Pancreas (tissue), 10 donors: Measurements from ENCODE around the gene PAK1. TPM values are rescaled to one million over a fixed set of nuclear protein-coding genes. Genes with fewer than 3 reads are reported as not detected.
A peak's percentile ranks its signal among the peaks of the same experiment; 100 is the strongest.

Experiments used
- ATAC-seq, 4 donors: fragments of 200-7000 bp; cut with Tn5 transposase; one replicate each; pipeline versions ENCODE4 v1.8.0 to v1.9.1; 2020; ENCODE audit warnings: mild to moderate bottlenecking in 4 of 4, moderate library complexity in 4 of 4
- DNase-seq, 6 donors: peaks; one replicate each; pipeline ENCODE4 v3.0.0-alpha.2; 2020
- FAIRE-seq: peaks from 2 replicates; lab custom pipeline; 2012; peaks lifted over from hg19 to GRCh38; lab: Jason Lieb, UNC
- H3K27ac ChIP-seq, 4 donors: fragments of 200-600 bp; sonication (generic); 1 replicate in 3 of 4; 2 replicates in 1 of 4; pipeline versions ENCODE4 v1.5.0 to v1.8.0; 2020
- H3K27me3 ChIP-seq, 4 donors: fragments of 200-600 bp; one replicate each; pipeline ENCODE4 v1.8.0; 2021
- H3K36me3 ChIP-seq, 3 donors: fragments of 200-600 bp; sonication (generic) in 1 of 3; one replicate each; pipeline versions ENCODE4 v1.5.0 to v1.8.0; 2020 to 2021
- H3K4me1 ChIP-seq, 3 donors: fragments of 200-600 bp; one replicate each; pipeline ENCODE4 v1.8.0; 2021
- H3K4me3 ChIP-seq, 4 donors: fragments of 200-600 bp; sonication (generic) in 2 of 4; one replicate each; pipeline versions ENCODE4 v1.5.0 to v1.8.0; 2020 to 2021
- H3K9me3 ChIP-seq, 4 donors: fragments of 200-600 bp; one replicate each; pipeline ENCODE4 v1.8.0; 2021
- CTCF ChIP-seq, 4 donors: fragments of 200-600 bp; sonication (generic) in 3 of 4; IDR thresholded peaks; one replicate each; pipeline versions ENCODE4 v1.5.0 to v1.8.0; 2021; ENCODE audit warnings: antibody characterized with exemption in 4 of 4
- WGBS, 2 donors: extraction: QIAGEN DNeasy Blood & Tissue Kit; methylation state at CpG; one replicate each; pipeline ENCODE4 v1.1.7; 2013; 5-methylcytosine and 5-hydroxymethylcytosine counted together
- intact Hi-C, 3 donors: fragments of 100-400 bp; cut with DNase I; formaldehyde crosslinking; loops; one replicate each; pipeline versions ENCODE4 v1.11.1 to v1.14.2; 2022
- polyA plus RNA-seq, 2 donors: library from polyadenylated mRNA; stranded (reverse); fragments of 200-250 nt; gene quantifications; one replicate each; pipeline ENCODE4 v1.2.3, GENCODE V29; 2013
- total RNA-seq, 6 donors: library from RNA; stranded (reverse); fragmentation: NEBNext Ultra II Directional in 4 of 6; extraction: Animal tissue kit (Norgen Biotek cat#: 25700) in 4 of 6; gene quantifications; one replicate each; pipeline versions ENCODE4 v1.2.1 to v1.2.4, GENCODE V29; 2021 to 2023
- donor health status: healthy with polysubstance abuse.
- donor health status: DM: no; HTN: no; CAD: no; lungs with moderate emphysema.
- donor health status: DM: no; HTN: no; CAD: no.
- donor health status: control.
- donor health status: control.
- donor health status: Bipolar disorder and iron deficiency.
- donor health status: DM: yes; HTN: yes; CAD: no.
- donor health status: DM: no; HTN: no; CAD: no.
- donor health status: DM: no; HTN: no; CAD: no.
- donor health status: DM: yes; HTN: yes; CAD: no.

PAK1 gene
- total and polyA plus RNA-seq, 8 donors: 9.0 to 40.0 (median 20.7) TPM

- no peaks in the 10 kb centered on the region for H3K9me3 ChIP-seq
- H3K4me3 ChIP-seq: no peak overlapping the region
- ATAC-seq: no peak
- no peak for DNase-seq
- TF ChIP-seq CTCF (IDR thresholded peaks at IDR 0.05): no peak
- intact Hi-C loops: no loop called here
- H3K4me1 ChIP-seq: peaks cover 0 to 10% (median 8%) of the 10 kb centered on the region in 3 donors
- WGBS, 2 donors: 88 to 91% methylated on average over 2 of the region's 2 CpGs
- H3K27ac ChIP-seq: no peak overlapping the region
- H3K27me3 ChIP-seq: no peaks in the 10 kb centered on the region
- no peak for FAIRE-seq
- no peaks in the 10 kb centered on the region for H3K36me3 ChIP-seq
Observed at GRCh38 chr11:77448269-77448668, 25.6 kb downstream of the PAK1 start.

- intact Hi-C loops: no loop called here
Observed at GRCh38 chr11:77446911-77447629, 26.8 kb downstream of the PAK1 start.

GRCh38 chr11:77444261-77444660 is 29.6 kb downstream of the PAK1 start:
- 91 to 92% methylated on average over 7 of the region's 7 CpGs for WGBS, 2 donors
- H3K27ac ChIP-seq: no peak overlapping the region
- H3K9me3 ChIP-seq: no peaks in the 10 kb centered on the region
- peaks cover 0 to 10% (median 8%) of the 10 kb centered on the region in 3 donors for H3K4me1 ChIP-seq
- no peaks in the 10 kb centered on the region for H3K27me3 ChIP-seq
- intact Hi-C loops: no loop called here
- no peak for FAIRE-seq
- ATAC-seq: no peak
- no peak for TF ChIP-seq CTCF (IDR thresholded peaks at IDR 0.05)
- H3K4me3 ChIP-seq: no peak overlapping the region
- DNase-seq: no peak
- H3K36me3 ChIP-seq: no peaks in the 10 kb centered on the region

More at GRCh38 chr11:77446911-77447629, 26.8 kb downstream of the PAK1 start:
- Histone ChIP-seq H3K9me3 (no peaks in the 10 kb centered on the region), H3K27ac (no peak overlapping the region), H3K27me3 (no peaks in the 10 kb centered on the region), H3K36me3 (no peaks in the 10 kb centered on the region), H3K4me1 (peaks cover 0 to 10% (median 8%) of the 10 kb centered on the region in 3 donors), H3K4me3 (no peak overlapping the region)
- WGBS, 2 donors: 90 to 97% methylated on average over 6 to 8 of the region's 8 CpGs
- DNase-seq (no peak), ATAC-seq (no peak), FAIRE-seq (no peak)
- TF ChIP-seq CTCF (IDR thresholded peaks at IDR 0.05): no peak

- Histone ChIP-seq H3K36me3 (no peaks in the 10 kb centered on the region), H3K27me3 (no peaks in the 10 kb centered on the region), H3K4me3 (no peak overlapping the region), H3K27ac (no peak overlapping the region), H3K4me1 (peaks cover 2 to 10% (median 8%) of the 10 kb centered on the region in 3 donors), H3K9me3 (no peaks in the 10 kb centered on the region)
- TF ChIP-seq CTCF (IDR thresholded peaks at IDR 0.05): no peak
- ATAC-seq: no peak
- 87 to 89% methylated on average over 3 of the region's 3 CpGs for WGBS, 2 donors
- intact Hi-C loops: no loop called here
- DNase-seq: no peak
- FAIRE-seq: no peak
Observed at GRCh38 chr11:77442394-77443053, 31.4 kb downstream of the PAK1 start.

- DNase-seq (no peak), FAIRE-seq (no peak), ATAC-seq (peak in 1 of 4 donors; percentile 43)
- no peak overlapping the region for H3K27ac ChIP-seq
- H3K9me3 ChIP-seq: no peaks in the 10 kb centered on the region
- no peak for TF ChIP-seq CTCF (IDR thresholded peaks at IDR 0.05)
- H3K36me3 ChIP-seq: no peaks in the 10 kb centered on the region
- no peak overlapping the region for H3K4me3 ChIP-seq
- H3K4me1 ChIP-seq: peaks cover 13 to 20% (median 17%) of the 10 kb centered on the region in 3 donors
- intact Hi-C loops: no loop called here
- no peaks in the 10 kb centered on the region for H3K27me3 ChIP-seq
- WGBS, 2 donors: 90 to 92% methylated on average over 1 of the region's 1 CpG
Observed at GRCh38 chr11:77441426-77441825, 32.5 kb downstream of the PAK1 start.
